Measurements from ENCODE around the gene PSMB7.

The PSMB7 gene

DNA sequence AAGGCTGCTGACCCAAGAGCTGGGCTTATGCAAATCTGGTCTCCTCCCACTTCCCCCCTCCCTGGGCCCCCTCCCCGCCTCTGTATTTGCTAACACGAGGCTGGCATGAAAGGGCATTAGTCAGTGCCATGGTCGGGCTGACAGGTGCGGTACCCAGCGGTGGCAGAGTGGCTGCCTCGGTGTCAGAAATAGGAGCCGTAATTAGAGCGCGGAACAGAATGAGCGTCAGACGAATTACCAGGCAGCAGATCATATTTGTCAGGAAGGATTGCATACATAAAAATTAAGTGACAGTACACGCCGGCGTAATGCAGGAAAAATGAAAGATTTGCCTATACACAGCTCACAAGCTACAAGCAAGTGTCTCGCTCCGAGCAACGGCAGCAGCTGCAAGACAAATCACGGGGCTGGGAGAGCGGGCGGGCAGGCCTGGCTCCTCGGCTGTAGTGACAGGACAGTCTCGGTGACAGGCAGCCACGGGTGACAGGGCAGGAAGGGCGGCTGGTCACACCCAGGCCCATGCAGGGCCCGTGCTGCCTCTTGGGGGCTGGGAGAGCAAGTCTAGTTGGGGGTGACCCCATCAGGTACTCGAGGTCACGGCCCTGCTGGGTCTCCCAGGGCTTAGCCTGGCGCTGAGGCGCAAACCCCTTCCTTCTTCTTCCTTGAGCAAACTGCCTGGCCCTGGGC is 85.1 kb downstream of the PSMB7 start:
- DNase-seq (ENCODE audit: extremely low read depth, low read depth), result no peak
- TF ChIP-seq, protein P1, sequence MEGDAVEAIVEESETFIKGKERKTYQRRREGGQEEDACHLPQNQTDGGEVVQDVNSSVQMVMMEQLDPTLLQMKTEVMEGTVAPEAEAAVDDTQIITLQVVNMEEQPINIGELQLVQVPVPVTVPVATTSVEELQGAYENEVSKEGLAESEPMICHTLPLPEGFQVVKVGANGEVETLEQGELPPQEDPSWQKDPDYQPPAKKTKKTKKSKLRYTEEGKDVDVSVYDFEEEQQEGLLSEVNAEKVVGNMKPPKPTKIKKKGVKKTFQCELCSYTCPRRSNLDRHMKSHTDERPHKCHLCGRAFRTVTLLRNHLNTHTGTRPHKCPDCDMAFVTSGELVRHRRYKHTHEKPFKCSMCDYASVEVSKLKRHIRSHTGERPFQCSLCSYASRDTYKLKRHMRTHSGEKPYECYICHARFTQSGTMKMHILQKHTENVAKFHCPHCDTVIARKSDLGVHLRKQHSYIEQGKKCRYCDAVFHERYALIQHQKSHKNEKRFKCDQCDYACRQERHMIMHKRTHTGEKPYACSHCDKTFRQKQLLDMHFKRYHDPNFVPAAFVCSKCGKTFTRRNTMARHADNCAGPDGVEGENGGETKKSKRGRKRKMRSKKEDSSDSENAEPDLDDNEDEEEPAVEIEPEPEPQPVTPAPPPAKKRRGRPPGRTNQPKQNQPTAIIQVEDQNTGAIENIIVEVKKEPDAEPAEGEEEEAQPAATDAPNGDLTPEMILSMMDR (IDR thresholded peaks at IDR 0.05; ENCODE audit: low read depth, low read length), result no peak

DNA sequence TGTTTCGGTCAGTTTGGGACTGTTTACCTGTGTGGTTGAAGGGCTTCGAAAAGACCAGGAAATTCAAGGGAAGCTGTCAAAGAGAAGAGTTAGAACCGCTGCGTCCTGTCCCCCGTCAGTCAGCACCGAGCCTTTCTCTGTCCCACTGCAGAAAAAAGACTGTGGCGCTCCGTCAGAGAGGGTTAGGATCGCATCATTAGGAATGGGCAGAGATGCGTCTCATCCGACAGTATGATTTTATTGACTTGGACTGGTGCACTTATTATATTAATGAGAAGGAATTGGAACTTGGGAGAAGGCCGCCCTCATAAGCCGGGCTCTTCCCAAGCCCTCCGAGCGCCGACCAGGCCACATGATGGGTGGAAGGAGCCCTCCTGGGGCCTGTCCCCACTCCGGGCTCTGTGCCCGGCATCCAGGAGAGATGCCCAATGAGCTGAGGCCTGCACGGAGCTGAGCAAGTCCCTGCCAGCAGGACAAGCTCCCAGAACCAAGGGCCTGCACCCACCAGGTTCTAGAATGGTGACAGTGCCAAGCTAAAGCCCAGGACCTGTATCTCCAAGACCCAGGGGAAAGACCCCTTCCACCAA is 85.9 kb downstream of the PSMB7 start:
- DNase-seq (ENCODE audit: extremely low read depth, low read depth), result no peak
- TF ChIP-seq, protein P1 (IDR thresholded peaks at IDR 0.05; ENCODE audit: low read depth, low read length), result no peak

DNA sequence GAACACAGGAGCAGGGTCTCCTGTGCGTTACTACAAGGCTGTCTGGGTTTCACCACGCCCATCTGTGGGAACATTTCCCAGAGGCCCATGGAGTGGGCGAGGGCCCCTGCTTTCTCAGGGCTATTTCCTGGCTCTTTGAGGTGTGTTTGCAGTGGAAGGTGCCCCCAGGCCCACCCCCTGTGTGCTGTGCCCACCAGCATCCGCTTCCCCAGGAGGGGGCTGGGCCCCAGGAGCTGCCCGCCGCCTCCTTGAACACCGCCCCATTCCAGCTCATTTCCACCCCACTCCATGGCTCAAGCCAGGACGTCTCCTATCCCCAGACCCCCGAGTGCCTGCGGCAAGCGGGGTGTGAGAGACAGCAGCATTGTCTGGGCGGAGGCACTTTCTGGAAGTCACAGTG is 87.0 kb downstream of the PSMB7 start:
- TF ChIP-seq, protein P1 (IDR thresholded peaks at IDR 0.05; ENCODE audit: low read depth, low read length), result no peak
- DNase-seq (ENCODE audit: extremely low read depth, low read depth), result no peak

DNA sequence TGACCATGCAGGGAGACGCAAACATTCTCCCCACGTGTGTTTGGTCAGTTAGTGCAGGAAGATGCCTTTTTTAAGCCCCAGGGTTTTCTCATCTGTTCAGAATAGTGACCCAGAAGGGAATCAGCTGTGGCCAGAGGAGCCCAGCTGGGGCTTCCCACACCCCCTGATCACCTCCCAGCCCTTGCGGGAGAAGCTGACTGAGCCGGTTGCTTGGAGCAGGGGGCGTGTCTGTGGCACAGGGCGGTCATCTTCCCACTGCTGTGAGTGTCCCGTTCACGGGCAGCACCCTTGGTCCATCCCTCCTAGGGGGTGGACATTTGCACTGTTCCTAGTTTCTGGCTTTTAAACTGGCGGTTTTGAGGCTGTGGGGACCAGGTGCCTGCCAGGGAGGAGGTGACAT is 87.8 kb downstream of the PSMB7 start:
- TF ChIP-seq, protein P1 (IDR thresholded peaks at IDR 0.05; ENCODE audit: low read depth, low read length), result no peak
- no peak for DNase-seq (ENCODE audit: extremely low read depth, low read depth)

DNA sequence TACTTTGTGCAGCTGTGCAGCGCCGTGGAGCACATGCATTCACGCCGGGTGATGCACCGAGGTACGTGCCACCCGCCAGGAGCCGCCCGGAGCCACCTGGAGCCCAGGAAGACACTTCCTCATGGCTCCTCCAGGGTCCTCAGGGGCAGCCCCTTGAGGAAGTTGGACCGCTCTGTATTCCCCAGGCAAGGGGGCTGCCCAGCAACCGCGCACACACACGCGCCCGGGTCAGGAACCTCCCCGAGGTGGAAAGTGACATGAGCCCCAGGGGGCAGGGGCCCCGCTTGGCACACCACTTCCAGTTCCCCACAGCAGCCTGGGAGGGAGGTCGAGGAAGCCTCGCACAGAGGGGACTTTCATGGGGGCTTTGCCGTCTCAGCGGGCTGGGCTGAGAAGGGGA is 88.9 kb downstream of the PSMB7 start:
- TF ChIP-seq, protein P1 (IDR thresholded peaks at IDR 0.05; ENCODE audit: low read depth, low read length), result no peak

DNA sequence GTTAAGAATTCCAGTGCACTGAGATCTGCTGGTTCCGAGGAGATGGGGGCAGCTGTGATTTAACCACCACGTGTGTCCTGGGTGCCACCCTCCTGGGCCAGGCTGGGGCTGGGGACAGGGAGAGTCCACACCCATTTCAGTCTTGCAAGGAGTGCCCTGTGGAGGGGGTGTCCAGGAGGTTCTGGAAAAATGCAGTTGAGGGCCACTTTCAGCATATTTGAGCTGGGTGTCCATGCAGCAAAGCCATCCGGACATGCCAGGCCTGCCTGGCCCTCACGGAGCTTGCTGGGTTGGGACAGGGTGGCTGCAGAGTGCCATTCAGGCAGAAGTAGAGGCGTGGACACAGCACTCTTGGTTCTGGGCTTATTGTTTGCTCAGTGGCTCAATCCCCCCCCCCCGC is 89.4 kb downstream of the PSMB7 start:
- TF ChIP-seq, protein P1 (IDR thresholded peaks at IDR 0.05; ENCODE audit: low read depth, low read length), result no peak
- no peak for DNase-seq (ENCODE audit: extremely low read depth, low read depth)

More for the DNA sequence above, 88.9 kb downstream of the PSMB7 start:
- no peak for DNase-seq (ENCODE audit: extremely low read depth, low read depth)

DNA sequence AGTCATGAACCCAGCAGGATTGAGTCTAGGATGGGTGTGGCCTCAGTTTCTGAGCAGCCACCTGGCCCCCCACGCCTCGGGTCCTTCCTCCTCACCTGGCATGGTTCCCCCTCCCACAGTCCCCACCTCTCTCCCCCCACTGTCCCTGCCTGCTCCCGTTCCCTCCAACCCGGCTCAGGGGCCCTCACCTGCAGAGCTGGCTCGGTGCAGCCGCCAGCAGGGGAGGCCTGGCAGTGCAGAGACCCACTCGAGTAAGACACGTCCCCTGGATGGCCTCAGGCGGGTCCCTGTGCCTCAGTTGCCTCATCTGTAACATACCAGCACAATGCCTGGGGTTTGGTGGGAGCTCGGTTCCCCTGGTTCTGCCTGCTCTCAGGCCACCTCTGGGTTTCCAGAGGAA is 91.3 kb downstream of the PSMB7 start:
- no peak for DNase-seq (ENCODE audit: extremely low read depth, low read depth)
- TF ChIP-seq, protein P1 (IDR thresholded peaks at IDR 0.05; ENCODE audit: low read depth, low read length), result no peak

Measured in AG09319 (cell line).